Stimulated activated CD4-positive, alpha-beta T cell treated with anti-CD3 and anti-CD28 coated beads, Interleukin-4, amount 100 ng/mL, for 1 hour (primary cell): ENCODE results near the gene SMIM24.
A peak's percentile ranks its signal among the peaks of the same experiment; 100 is the strongest.
"Not testable (repeated sequence)": the region's sequence is repeated elsewhere in the genome, so short reads cannot be mapped to it uniquely, and the experiment has no call there.

Source experiments
- DNase-seq: peaks from one replicate; pipeline ENCODE4 v3.0.0-alpha.2; 2020

The SMIM24 gene

GRCh38 chr19:3513229-3514140, 33.2 kb upstream of the SMIM24 start:
- no peak for DNase-seq

GRCh38 chr19:3512562-3513228, 32.4 kb upstream of the SMIM24 start:
- no peak for DNase-seq

- no peak for DNase-seq
Observed at GRCh38 chr19:3511506-3512251, 31.4 kb upstream of the SMIM24 start.

GRCh38 chr19:3510727-3511126, 30.4 kb upstream of the SMIM24 start:
- no peak for DNase-seq

GRCh38 chr19:3509566-3509989, 29.3 kb upstream of the SMIM24 start:
- no peak for DNase-seq

GRCh38 chr19:3508771-3509535, 28.6 kb upstream of the SMIM24 start:
- no peak for DNase-seq

- DNase-seq, result not testable (repeated sequence)
Observed at GRCh38 chr19:3508121-3508661, 27.9 kb upstream of the SMIM24 start.

- peak; percentile 52 for DNase-seq
Observed at GRCh38 chr19:3507371-3508120, 27.2 kb upstream of the SMIM24 start.

- peak; percentile 29 for DNase-seq
Observed at GRCh38 chr19:3506384-3507340, 26.3 kb upstream of the SMIM24 start.

- peak; percentile 99 for DNase-seq
Observed at GRCh38 chr19:3505598-3506383, 25.5 kb upstream of the SMIM24 start, which contains the start of gene FZR1. Gene FZR1 (plus strand): TSS chr19:3506311. CDS start chr19:3522990, 16,679 bp downstream.

GRCh38 chr19:3504735-3505134, 24.4 kb upstream of the SMIM24 start:
- DNase-seq, result no peak

GRCh38 chr19:3503036-3503572, 22.8 kb upstream of the SMIM24 start:
- DNase-seq, result no peak

GRCh38 chr19:3501780-3502179, 21.5 kb upstream of the SMIM24 start:
- no peak for DNase-seq

GRCh38 chr19:3500429-3501101, 20.2 kb upstream of the SMIM24 start, which contains the start of gene DOHH:
Gene DOHH (minus strand): TSS chr19:3500674. CDS start chr19:3496814, 3,860 bp downstream.
- DNase-seq, result peak; percentile 97

- no peak for DNase-seq
Observed at GRCh38 chr19:3499738-3500428, 19.6 kb upstream of the SMIM24 start.

GRCh38 chr19:3497757-3498520, 17.6 kb upstream of the SMIM24 start:
- no peak for DNase-seq
